H1 (cell line): ENCODE measurements around the gene DGCR8.

Experiments used
- ATF2 ChIP-seq: IDR thresholded peaks from 2 replicates; pipeline ENCODE4 v1.6.1; 2012; ENCODE audit warnings: low read length, inconsistent platforms
- CBX8 ChIP-seq: fragments of 300-800, 300-1000 bp; sonication (generic); IDR thresholded peaks from 2 replicates; pipeline ENCODE4 v1.7.1; 2016; ENCODE audit warnings: low read depth, low read length, borderline replicate concordance
- HDAC2 ChIP-seq, 2 experiments: fragments of 300-600 bp in 1 of 2; sonication (generic) in 1 of 2; IDR thresholded peaks; 2 replicates each; pipeline ENCODE4 v1.6.1; 2011 to 2012; ENCODE audit warnings: low read depth in 2 of 2, low read length in 2 of 2, mild to moderate bottlenecking in 2 of 2, moderate library complexity in 2 of 2, borderline replicate concordance in 1 of 2, inconsistent platforms in 1 of 2
- POLR2A ChIP-seq, 2 experiments: IDR thresholded peaks; 1 replicate in 1 of 2; 2 replicates in 1 of 2; pipeline ENCODE4 v1.6.1; 2011; ENCODE audit warnings: low read depth in 2 of 2, low read length in 2 of 2, mild to moderate bottlenecking in 2 of 2; ENCODE audit errors: control extremely low read depth in 1 of 2
- POLR2AphosphoS5 ChIP-seq: IDR thresholded peaks from 2 replicates; pipeline ENCODE4 v1.6.1; 2011; ENCODE audit warnings: low read depth, low read length
- RAD21 ChIP-seq, 2 experiments: IDR thresholded peaks in 1 of 2; conservative IDR thresholded peaks in 1 of 2; 2 replicates each; pipeline ENCODE4 v1.6.1; 2011; ENCODE audit warnings: low read depth in 2 of 2, low read length in 2 of 2, improper control_type of control experiment in 1 of 2, inconsistent platforms in 1 of 2, mild to moderate bottlenecking in 1 of 2, moderate library complexity in 1 of 2
- RXRA ChIP-seq: IDR thresholded peaks from 2 replicates; pipeline ENCODE4 v1.6.1; 2011; ENCODE audit warnings: low read depth, mild to moderate bottlenecking, low read length, moderate library complexity; ENCODE audit not compliant: insufficient read depth
- TAF1 ChIP-seq: IDR thresholded peaks from 2 replicates; pipeline ENCODE4 v1.6.1; 2011; ENCODE audit warnings: mild to moderate bottlenecking, low read depth, low read length
- YY1 ChIP-seq: IDR thresholded peaks from 2 replicates; pipeline ENCODE4 v1.6.1; 2011; ENCODE audit warnings: low read depth, mild to moderate bottlenecking, low read length
- ZNF274 ChIP-seq: IDR thresholded peaks from 2 replicates; pipeline ENCODE4 v1.7.0; 2012; ENCODE audit warnings: low read length, borderline replicate concordance; ENCODE audit errors: extremely low read depth
- TF ChIP-seq, protein P1 (sequence below), 3 experiments: IDR thresholded peaks; 1 replicate in 2 of 3; 2 replicates in 1 of 3; pipeline versions ENCODE4 v1.5.1 to v1.6.1; 2011; ENCODE audit warnings: low read length in 3 of 3, mild to moderate bottlenecking in 3 of 3, inconsistent platforms in 2 of 3, low read depth in 1 of 3, moderate library complexity in 1 of 3; ENCODE audit not compliant: insufficient read depth in 1 of 3; ENCODE audit errors: control extremely low read depth in 1 of 3

DNA sequence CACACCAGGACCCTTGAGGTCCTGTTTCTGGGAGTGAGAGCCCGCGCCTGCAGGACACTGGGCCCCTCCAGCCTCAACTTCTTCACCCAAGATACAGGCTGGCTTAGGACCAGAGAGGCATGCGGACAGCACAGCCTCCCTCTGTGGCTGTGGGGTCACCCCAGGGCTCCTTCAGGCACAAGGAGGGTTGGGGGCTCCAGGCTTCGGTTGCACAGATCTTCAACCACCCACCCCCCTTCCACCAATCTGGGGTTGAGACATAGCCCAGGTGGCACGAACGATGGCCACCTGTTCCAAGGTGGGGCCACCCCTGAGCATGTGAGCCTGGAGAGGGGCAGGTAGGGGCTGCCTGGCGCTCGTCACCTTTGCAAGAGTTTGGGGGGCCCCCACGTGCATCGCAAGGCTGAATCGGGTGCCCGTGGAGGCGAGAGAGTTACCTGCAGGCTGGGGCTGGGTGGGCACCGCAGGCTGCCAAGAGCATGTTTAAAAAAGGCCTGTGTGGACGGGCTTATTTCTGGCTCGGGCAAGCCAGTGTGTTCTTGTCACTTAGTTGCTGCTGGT is 52.7 kb downstream of the DGCR8 start:
- TF ChIP-seq RAD21 (IDR thresholded peaks at IDR 0.05 in 1 of 2, conservative IDR thresholded peaks at IDR 0.05 in 1 of 2; ENCODE audit: low read depth in 2 of 2, low read length in 2 of 2) = no peak
- no peak for TF ChIP-seq ATF2
- no peak for TF ChIP-seq POLR2AphosphoS5
- no peak for TF ChIP-seq YY1
- no peak for TF ChIP-seq RXRA
- TF ChIP-seq ZNF274 = no peak
- no peak for TF ChIP-seq POLR2A (IDR thresholded peaks at IDR 0.05; ENCODE audit: control extremely low read depth in 1 of 2, low read depth in 2 of 2, low read length in 2 of 2)
- no peak for TF ChIP-seq TAF1
- TF ChIP-seq HDAC2 (IDR thresholded peaks at IDR 0.05; ENCODE audit: borderline replicate concordance in 1 of 2, low read depth in 2 of 2, low read length in 2 of 2) = no peak
- TF ChIP-seq, protein P1, sequence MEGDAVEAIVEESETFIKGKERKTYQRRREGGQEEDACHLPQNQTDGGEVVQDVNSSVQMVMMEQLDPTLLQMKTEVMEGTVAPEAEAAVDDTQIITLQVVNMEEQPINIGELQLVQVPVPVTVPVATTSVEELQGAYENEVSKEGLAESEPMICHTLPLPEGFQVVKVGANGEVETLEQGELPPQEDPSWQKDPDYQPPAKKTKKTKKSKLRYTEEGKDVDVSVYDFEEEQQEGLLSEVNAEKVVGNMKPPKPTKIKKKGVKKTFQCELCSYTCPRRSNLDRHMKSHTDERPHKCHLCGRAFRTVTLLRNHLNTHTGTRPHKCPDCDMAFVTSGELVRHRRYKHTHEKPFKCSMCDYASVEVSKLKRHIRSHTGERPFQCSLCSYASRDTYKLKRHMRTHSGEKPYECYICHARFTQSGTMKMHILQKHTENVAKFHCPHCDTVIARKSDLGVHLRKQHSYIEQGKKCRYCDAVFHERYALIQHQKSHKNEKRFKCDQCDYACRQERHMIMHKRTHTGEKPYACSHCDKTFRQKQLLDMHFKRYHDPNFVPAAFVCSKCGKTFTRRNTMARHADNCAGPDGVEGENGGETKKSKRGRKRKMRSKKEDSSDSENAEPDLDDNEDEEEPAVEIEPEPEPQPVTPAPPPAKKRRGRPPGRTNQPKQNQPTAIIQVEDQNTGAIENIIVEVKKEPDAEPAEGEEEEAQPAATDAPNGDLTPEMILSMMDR (IDR thresholded peaks at IDR 0.05; ENCODE audit: control extremely low read depth in 1 of 3, insufficient read depth in 1 of 3, low read depth in 1 of 3, low read length in 3 of 3) = no peak
- no peak for TF ChIP-seq CBX8
